ENCODE measurements around the gene HSPA1B.
"Not testable (repeated sequence)": the region's sequence is repeated elsewhere in the genome, so short reads cannot be mapped to it uniquely, and the experiment has no call there.

Gene HSPA1B

DNA sequence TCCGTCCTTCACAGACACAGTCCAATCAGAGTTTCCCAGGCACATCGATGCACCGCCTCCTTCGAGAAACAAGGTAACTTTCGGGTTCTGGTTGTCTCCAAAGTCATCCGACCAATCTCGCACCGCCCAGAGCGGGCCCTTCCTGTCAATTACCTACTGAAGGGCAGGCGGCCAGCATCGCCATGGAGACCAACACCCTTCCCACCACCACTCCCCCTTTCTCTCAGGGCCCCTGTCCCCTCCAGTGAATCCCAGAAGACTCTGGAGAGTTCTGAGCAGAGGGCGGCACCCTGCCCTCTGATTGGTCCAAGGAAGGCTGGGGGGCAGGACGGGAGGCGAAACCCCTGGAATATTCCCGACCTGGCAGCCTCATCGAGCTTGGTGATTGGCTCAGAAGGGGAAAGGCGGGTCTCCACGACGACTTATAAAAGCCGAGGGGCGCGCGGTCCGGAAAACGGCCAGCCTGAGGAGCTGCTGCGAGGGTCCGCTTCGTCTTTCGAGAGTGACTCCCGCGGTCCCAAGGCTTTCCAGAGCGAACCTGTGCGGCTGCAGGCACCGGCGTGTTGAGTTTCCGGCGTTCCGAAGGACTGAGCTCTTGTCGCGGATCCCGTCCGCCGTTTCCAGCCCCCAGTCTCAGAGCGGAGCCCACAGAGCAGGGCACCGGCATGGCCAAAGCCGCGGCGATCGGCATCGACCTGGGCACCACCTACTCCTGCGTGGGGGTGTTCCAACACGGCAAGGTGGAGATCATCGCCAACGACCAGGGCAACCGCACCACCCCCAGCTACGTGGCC, at the start of gene HSPA1B:
Gene HSPA1B, plus strand, starts transcription at position 453 of the 794 bp plus-strand sequence. Its CDS starts 213 bp downstream, at position 666.
- DNase-seq (ENCODE audit: low read depth in 2 of 2) = peak; percentile 100

DNA sequence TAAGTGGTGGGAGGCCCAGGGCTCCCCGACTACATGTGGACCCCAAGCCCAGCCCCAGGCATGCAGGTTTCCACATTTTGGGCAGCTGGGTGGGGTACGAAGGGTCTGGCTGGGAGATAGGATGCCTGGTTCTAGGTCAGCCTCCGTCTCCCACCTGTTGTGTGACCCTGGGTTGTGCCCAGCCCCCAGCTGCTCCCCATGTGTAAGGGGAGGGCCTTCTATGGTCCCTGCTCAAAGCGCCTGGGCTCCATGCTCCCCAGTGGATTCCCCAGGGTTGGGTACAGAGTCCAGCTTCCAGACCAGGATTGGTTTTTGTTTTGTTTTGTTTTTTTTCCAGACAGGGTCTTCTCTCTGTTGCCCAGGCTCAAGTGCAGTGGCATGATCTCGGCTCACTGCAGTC, 49.3 kb upstream of the HSPA1B start:
- no peak for DNase-seq (ENCODE audit: low read depth in 2 of 2)

DNA sequence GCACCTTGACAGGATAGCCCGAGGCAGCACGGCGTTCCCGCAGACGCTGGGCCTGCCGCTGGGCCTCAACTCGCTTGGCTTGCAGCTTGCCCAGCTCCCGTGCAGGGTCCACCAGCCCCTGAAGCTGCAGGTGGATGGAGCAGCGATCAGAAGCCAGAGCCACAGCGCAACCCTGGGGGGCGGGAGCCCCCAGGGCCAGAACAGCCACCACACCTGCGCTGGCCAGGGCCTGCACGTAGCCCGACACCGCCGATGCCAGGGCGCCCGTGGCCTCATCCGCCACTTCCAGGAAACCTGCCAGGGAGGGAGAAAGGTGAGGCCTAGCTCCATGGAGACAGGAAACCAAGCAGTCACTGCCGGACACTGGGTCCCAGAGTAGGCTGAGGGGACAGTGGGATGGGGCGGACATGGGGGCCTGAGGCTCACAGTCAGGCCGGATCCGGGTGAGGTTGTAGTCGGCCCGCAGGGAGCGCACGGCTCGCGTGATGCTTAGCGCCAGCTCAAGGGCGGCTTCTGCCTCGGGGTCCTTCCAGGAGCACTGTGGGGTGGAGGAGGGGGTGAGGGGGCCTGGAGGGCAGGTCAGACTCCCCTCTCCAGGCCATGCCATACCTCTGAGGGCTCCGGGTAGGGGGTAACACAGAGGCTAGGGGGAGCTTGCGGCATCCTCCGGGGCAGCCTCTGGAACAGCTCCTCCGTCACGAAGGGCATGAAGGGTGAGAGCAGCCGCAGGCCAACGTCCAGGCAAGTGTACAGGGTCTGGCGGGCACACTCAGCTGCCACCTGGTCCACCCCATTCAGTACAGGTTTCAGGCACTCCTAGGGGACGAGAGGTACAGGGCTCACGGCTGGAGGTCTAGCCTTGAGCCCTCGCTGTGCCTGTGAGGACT, 48.3 kb upstream of the HSPA1B start:
- no peak for DNase-seq (ENCODE audit: low read depth in 2 of 2)

DNA sequence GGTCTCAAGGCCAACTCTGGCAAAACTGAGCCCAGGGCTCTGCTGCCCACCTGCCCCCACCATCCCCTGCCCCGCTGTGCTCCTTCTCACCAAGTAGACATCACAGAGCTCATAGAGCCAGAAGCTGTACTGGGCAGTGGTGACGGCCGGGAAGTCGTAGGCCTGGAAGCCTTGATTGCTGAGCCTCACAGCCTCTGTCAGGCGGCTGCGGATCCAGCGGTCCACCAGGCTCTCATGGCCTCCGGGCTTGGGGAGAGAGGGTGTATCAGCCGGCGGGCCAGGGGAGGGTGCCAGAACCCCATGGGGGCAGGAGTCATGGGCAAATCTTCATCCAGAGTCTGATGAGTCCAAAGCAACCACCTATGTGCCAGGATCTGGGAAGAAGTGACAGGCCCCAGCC, 47.6 kb upstream of the HSPA1B start:
- no peak for DNase-seq (ENCODE audit: low read depth in 2 of 2)

DNA sequence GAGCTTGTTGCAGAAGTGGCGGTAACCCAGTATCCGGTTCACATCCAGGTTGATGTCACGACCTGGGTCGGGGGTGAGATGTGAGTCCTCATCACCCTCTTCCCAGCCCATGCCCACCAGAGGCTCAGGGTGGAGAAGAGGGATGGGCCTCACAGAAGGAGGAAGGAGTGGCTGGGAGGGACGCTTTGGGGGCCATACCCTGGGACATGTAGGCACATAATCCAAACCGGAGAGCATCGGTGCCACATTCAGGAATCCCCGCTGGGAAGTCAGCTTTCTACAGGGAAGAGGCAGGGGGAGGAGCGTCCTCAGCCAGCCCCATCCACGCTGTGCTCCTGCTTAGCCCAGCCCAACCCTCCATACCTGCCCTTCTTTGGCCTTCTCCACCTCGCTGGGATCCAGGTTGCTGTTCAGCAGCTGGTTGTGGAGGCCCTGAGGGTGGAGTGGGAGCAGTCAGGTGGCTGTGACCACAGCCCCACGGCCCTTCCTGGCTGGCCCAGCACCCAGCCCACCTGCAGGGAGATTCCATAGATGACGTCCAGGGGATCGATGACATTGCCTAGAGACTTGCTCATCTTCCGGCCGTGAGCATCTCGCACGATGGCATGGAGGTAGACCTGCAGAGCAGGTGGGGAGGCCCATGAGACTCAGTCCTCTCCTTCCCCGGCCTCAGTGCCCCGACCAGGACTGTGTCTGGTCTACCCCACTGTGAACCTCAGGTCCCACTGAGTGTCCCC, 46.9 kb upstream of the HSPA1B start:
- DNase-seq (ENCODE audit: low read depth in 2 of 2) = no peak

DNA sequence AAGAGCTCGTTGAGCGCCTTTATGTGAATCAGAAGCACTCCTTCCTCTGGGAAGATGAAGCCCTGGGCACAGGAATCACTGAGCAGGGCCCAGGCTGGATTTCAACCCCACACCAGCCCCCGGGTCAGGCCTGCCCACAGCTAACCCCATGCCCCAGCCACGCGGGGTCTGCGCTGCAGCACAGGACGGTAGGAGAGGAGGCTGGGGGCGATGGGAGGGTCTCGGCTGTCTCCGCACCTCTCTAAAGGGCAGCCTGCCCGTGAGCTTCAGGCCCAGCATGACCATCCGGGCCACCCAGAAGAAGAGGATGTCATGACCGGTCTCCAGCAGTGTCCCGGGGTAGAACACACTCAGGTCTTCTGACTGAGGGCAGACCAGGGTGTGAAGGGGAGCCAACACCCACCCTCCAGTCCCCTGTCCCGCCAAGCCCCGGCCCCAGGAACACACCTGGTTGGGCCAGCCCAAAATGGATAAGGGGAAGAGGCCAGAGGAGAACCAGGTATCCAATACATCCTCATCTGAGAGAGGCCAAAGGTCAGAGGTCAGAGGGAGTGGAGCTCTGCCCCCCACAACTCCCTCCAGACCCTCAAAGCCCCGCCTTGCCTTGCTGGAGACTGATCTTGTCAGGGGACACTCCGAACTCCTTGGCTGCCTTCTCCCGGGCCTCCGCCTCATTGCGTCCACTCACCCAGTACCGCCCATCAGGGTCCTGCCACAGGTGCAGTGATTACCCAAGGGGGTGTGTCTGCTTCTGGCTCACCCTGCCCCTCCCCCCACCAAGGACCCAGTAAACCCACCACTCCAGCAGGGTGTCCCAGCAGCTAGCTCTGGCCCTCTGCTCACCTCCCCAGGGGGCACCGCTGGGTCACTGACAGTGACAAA, 46.1 kb upstream of the HSPA1B start:
- DNase-seq (ENCODE audit: low read depth in 2 of 2) = no peak

DNA sequence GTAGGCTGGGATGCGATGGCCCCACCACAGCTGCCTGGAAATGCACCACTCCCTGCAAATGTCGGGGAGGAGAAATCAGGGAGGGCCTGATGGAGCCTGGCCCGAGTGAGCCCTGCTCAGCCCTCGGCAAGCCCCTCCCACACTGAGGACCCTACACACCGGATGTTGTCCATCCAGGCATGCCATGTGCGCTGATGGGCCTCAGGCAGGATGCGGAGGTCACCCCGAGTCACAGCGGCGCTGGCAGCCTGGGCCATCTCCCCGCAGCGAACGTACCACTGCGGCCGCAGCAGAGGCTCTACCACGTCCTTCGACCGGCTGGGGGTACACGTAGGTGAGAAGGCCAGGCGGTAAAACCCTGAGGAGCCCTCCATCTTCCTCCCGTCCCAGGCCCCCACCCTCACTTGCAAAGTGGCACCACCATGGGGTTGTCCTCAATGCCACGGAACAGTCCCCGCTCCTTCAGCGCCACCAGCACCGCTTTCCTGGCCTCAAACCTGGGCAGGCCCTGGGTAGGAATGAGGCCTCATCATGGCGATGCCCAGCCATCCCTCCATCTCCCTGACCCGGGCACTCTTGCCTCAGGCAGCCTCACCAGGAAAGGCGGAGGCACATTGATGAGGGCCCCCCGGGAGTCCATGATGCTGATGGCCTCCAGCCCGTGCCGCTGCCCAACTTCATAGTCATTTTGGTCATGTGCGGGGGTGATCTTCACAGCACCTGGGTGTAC, 45.2 kb upstream of the HSPA1B start:
- DNase-seq (ENCODE audit: low read depth in 2 of 2) = no peak

DNA sequence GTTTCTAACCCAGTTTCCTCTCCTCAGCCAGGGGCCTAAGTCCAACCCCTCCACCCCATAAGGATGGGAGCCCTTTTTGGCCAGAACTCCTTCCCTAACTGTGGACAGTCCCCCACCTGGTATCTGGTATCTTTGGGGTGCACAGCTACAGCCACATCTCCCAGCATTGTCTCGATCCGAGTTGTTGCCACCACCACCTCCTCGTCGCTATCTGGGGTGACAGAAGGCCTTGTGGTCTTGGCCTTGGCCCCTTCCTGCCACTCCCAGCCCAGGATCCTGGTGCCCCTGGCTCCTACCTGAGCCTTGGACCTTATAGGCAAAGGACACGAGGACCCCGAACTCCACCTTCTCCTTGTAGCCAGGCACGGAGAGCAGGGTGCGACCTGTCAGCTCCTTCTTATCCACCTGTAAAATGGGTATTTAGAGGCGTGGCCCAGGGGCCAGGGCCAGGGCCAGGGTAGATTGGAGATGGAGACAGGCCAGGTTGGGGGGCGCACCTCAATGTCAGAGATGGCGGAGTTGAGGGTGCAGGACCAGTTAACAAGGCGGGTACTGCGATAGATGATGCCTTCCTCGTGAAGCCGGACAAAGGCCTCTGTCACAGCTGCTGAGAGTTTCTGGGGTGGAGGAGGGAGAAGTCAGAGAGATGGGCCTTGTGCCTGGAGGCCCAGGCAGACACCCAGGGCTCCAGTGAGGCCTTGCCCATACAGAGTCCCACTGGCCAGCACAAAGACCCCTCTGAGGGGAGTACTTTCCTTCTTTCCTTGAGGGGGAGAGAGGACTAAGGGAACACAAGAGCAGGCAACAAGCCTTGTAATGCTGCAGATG, 43.2 kb upstream of the HSPA1B start:
- DNase-seq (ENCODE audit: low read depth in 2 of 2) = no peak

DNA sequence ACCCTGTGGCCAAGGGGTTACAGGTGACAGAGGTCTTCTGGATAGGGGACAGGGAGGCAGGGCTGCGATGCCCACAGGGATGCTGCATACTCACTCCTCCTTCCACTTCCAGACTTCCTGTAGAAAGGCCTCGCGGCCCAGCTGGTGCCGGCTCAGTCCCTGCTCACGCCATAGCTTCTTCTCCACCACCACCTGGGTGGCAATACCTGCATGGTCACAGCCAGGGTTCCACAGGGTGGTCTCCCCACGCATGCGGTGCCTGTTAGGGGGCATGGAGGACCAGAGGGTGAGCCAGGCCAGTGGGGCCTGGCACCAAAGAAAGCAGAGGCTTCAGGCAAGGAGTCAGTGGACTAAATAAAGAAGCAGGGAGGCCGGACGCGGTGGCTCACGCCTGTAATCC, 42.1 kb upstream of the HSPA1B start:
- no peak for DNase-seq (ENCODE audit: low read depth in 2 of 2)

DNA sequence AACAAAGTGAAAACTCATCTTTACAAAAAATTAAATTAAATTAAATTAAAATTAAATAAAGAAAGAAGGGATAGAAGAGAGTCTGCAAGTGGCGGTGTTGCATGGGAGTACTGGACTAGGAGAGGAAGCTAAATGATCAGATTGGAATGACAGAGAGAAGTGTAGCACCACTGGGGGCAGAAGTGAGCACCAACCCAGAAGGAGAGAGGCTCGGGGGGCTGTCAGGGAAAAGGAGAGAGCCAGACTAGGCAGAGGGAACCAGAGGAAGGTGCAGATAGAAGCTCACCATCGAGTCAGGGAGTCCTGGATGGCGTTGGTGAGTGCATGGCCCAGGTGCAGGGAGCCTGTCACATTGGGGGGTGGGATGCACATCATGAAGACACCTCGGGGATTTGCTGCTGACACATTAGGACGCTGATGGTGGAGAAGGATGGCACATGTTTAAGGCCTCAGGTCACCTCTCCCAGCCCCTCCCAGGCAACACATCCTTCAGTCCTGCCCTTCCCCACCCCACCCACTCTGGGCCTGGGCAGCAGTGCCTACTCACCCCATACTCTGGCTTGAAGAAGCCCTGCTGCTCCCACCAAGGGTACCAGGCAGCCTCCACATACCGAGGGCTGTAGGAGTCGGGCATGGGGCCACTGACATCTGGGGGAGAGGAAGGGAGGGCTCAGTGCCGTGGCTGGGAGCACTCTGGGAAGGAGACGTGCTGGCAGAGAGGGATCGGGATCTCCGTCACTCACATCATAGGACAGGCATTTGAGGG, 36.0 kb upstream of the HSPA1B start:
- no peak for DNase-seq (ENCODE audit: low read depth in 2 of 2)

DNA sequence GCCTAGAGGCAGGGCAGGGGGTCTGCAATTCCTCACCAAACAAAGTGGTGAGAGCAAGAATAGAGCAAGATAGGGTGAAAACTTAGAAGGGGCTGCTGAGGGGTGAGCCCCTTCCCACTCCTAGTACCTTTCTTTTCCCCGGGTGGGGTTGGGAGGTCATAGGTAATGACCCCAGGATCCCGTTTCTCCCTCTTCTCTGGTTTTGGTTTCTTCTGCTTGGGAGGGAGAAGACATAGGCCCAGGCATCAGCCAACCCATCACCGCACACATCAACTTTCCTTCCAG, 35.5 kb upstream of the HSPA1B start:
- DNase-seq (ENCODE audit: low read depth in 2 of 2) = no peak

DNA sequence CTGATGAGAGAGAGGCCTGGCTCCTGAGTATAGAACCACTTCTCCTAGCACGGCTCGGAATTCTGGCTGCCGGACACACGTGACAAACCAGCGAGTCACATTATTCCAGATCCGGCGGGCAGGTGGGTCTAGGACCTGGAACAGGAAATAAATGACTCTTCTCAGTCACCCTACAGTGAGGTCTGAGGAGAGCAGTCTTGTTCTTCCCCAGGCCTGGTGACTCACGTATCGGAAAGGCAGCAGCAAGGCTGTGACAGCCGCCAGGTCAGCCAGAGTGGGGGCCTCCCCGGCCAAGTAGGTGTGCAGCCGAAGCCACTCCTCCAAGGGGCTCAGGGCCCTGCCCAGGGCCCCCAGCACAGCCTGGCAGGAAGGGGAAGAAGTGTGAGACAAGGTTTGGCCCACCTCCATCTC, 34.8 kb upstream of the HSPA1B start:
- no peak for DNase-seq (ENCODE audit: low read depth in 2 of 2)

DNA sequence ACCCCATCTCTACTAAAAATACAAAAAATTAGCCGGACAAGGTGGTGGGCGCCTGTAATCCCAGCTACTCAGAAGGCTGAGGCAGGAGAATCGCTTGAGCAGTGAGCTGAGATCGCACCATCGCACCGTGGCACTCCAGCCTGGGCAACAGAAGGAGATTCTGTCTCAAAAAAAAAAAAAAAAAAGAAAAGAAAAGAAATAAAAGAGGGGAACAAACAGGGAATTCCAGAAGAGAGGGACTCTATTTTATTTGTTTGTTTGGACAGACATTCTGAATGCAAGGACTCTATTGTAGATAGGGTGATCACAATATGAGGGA, 33.7 kb upstream of the HSPA1B start:
- DNase-seq (ENCODE audit: low read depth in 2 of 2) = not testable (repeated sequence)

DNA sequence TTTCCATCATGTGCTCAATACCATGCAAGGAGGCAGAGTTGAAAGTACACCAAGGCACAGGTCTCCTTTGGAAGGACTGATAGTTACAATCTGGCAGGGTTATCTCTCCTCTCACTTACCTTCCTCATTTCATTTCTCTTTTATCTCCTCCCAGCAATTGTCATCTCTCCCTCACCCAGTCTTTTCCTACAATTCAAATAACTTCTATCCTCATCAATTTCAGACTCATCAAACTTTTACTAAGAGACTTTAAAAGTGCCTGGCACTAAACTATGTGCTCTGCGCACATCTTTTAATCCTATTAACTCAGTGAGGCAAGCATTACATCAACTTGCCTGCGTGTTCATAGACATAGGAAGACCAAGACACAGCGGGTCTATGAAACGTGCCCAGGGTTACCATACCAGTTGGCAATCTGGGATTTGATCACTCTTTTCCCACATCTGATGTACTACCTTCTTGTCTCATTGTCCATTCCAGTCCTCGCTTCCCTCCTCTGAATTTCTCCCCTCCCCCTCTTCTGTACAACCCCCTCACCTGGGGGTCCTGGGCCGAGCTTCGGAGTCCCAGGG, 33.2 kb upstream of the HSPA1B start:
- DNase-seq (ENCODE audit: low read depth in 2 of 2) = no peak

DNA sequence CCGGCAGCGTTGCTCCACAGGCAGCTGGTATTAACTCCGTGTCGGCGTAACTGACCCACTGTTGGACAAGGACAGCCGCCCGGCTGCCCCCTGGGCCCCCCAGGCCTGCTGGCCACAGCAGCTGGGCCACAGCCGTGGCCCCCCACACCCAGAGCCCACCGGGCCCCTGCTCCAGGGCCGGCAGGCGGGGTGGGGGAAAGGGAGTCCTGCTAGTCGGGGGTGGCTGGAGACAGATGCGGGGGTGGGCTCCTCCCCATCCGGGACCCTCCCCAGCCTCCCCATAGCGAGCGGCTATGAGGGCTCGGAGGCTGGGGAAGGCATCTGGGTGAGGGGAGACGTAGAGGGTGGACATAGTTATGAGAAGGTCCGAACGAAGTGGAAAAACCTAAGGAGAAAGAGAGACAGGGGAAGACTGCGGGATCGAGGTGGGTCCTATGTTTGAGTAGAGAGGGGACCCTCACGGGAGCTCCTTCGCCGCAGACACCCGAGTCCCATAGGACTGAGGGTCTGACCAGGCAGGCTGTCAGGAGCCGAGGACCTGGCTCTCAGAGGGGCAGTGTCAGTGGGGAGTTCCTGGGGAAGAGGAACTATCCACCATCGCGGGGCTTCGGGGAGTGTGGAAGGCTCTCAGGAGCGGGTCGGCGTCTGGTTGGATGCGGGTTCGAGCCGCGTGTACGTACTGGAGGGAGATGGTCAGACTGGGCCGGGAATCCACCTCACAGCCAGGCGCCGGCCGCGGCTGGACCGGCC, 32.5 kb upstream of the HSPA1B start:
- DNase-seq (ENCODE audit: low read depth in 2 of 2) = no peak

DNA sequence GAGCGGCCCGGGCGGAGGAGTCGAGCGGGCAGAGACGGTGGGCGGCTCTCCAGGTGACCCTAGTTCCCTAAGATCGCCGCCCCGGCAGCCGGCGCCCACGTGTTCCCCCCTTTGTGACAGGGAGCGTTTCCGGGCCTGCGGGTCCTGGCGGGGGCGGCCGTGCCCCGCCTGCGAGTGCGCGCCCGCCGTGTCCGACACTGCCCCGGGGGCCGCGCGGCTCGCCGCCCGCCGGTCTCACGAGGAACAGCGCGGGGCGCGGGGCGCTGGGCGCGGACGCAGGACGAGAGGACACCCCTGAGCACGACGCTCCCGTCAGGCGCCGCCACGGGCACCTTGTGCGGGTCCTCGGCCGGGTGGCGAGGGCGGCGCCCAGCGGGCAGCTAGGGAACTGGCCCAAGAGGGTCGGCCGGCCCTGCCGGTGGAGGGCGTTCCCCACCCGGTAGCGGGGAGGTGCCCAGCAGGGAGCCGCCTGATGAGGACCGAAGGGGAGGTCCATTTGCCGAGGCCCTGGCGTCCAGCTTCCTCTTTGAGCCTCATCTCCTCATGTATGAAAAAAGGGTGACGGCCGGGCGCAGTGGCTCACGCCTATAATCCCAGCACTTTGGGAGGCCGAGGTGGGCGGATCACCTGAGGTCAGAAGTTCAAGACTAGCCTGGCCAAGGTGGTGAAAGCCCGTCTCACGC, 31.8 kb upstream of the HSPA1B start, which contains the start of gene VARS1:
Gene VARS1, minus strand, starts transcription at position 137 of the 683 bp plus-strand sequence. CDS start 535 bp downstream, outside the sequence.
- DNase-seq (ENCODE audit: low read depth in 2 of 2) = peak; percentile 68 to 69

DNA sequence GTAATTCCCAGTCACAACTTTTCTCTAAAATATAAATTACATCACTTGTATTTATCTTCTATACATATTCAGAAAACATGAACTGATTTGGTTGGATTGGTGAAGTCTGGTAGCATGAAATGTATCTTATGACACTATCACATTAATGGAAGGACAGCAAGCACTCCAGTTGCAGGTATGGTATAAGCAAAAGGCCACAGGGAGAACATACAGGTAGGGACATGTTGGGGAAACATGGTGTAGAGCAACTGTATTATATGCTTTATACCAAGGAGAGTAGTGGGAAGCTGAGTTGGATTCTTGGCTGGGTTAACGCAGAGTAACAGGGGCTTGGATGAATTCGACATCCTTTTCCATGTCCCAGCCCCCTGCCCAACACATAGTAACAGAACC, 30.5 kb upstream of the HSPA1B start:
- no peak for DNase-seq (ENCODE audit: low read depth in 2 of 2)

Data from fibroblast of skin of left biceps (primary cell).